Fibroblast of lung (primary cell): ENCODE results near the gene ANKS1B. TPM values are rescaled to one million over a fixed set of nuclear protein-coding genes. Genes with fewer than 3 reads are reported as not detected.

Source experiments
- DNase-seq, 2 donors: peaks; one replicate each; pipeline versions ENCODE4 v3.0.0 to v3.0.0-alpha.2; 2010; ENCODE audit warnings: low read depth in 2 of 2
- H2AFZ ChIP-seq: 2 replicates; pipeline ENCODE4 v1.5.1; 2012; ENCODE audit warnings: low read length, control low read depth, inconsistent platforms
- H3K27ac ChIP-seq: 2 replicates; pipeline ENCODE4 v1.5.1; 2011; ENCODE audit warnings: low read length, control low read depth; ENCODE audit not compliant: insufficient read depth
- H3K27me3 ChIP-seq: 2 replicates; pipeline ENCODE4 v1.5.1; 2011; ENCODE audit warnings: mild to moderate bottlenecking, low read length; ENCODE audit not compliant: control insufficient read depth, insufficient read depth
- H3K36me3 ChIP-seq: 2 replicates; pipeline ENCODE4 v1.5.1; 2011; ENCODE audit warnings: low read length; ENCODE audit not compliant: control insufficient read depth, insufficient read depth
- H3K4me1 ChIP-seq: 2 replicates; pipeline ENCODE4 v1.5.1; 2011; ENCODE audit warnings: low read length; ENCODE audit not compliant: control insufficient read depth, insufficient read depth; ENCODE audit errors: extremely low read depth
- H3K4me2 ChIP-seq: 2 replicates; pipeline ENCODE4 v1.5.1; 2011; ENCODE audit warnings: low read length, control low read depth; ENCODE audit not compliant: insufficient read depth; ENCODE audit errors: extremely low read depth
- H3K4me3 ChIP-seq, 4 experiments: fragments of 200-600 bp in 1 of 4; sonication (generic) in 1 of 4; replicated peaks in 1 of 4; 2 replicates each; pipeline ENCODE4 v1.5.1; 2011 to 2016; ENCODE audit warnings: low read length in 4 of 4, low read depth in 3 of 4, mild to moderate bottlenecking in 3 of 4, control low read depth in 2 of 4, inconsistent platforms in 1 of 4, mixed read lengths in 1 of 4; ENCODE audit not compliant: insufficient read depth in 1 of 4; ENCODE audit errors: control extremely low read depth in 1 of 4
- H3K79me2 ChIP-seq: 2 replicates; pipeline ENCODE4 v1.5.1; 2012; ENCODE audit warnings: mild to moderate bottlenecking, low read length, inconsistent platforms; ENCODE audit not compliant: control insufficient read depth, insufficient read depth
- H3K9ac ChIP-seq: 2 replicates; pipeline ENCODE4 v1.5.1; 2011; ENCODE audit warnings: mild to moderate bottlenecking, low read length, control low read depth; ENCODE audit not compliant: insufficient read depth
- H3K9me3 ChIP-seq: 2 replicates; pipeline ENCODE4 v1.5.1; 2012; ENCODE audit warnings: low read depth, low read length; ENCODE audit not compliant: control insufficient read depth, insufficient read depth
- H4K20me1 ChIP-seq: 2 replicates; pipeline ENCODE4 v1.5.1; 2011; ENCODE audit warnings: low read length; ENCODE audit not compliant: control insufficient read depth, insufficient read depth; ENCODE audit errors: extremely low read depth
- CTCF ChIP-seq, 2 donors: IDR thresholded peaks in 1 of 2; conservative IDR thresholded peaks in 1 of 2; 1 replicate in 1 of 2; 2 replicates in 1 of 2; pipeline ENCODE4 v1.5.1; 2011 to 2012; ENCODE audit warnings: low read length in 2 of 2, control low read depth in 1 of 2, inconsistent platforms in 1 of 2, low read depth in 1 of 2, mild to moderate bottlenecking in 1 of 2
- EZH2 ChIP-seq: IDR thresholded peaks from 2 replicates; pipeline ENCODE4 v1.5.1; 2012; ENCODE audit warnings: low read length, control low read depth, mild to moderate bottlenecking; ENCODE audit errors: missing control alignments
- polyA plus RNA-seq, 2 donors: library from polyadenylated mRNA; depleted of rRNA in 1 of 2; stranded (reverse) in 1 of 2; unstranded in 1 of 2; fragments of >200 nt; gene quantifications; 2 replicates each; pipeline ENCODE4 v1.2.1, GENCODE V29; 2011 to 2012; ENCODE audit warnings: missing spikeins in 1 of 2
- total RNA-seq: library from RNA; depleted of rRNA; stranded (reverse); fragments of >200 nt; gene quantifications from 2 replicates; pipeline ENCODE4 v1.2.1, GENCODE V29; 2014

Gene ANKS1B
- total and polyA plus RNA-seq, 2 donors (not counting 1 experiment from before 2014, with no cell fraction given), result 0.11 to 0.83 TPM

- no peaks in the 10 kb centered on the region for H3K79me2 ChIP-seq
- no peak overlapping the region for H2AFZ ChIP-seq
- TF ChIP-seq EZH2 (no peak), CTCF (conservative IDR thresholded peaks at IDR 0.05 in 1 of 2, IDR thresholded peaks at IDR 0.05 in 1 of 2; ENCODE audit: low read depth in 1 of 2, low read length in 2 of 2) (no peak)
- DNase-seq, result no peak
- H3K27ac ChIP-seq, result no peak overlapping the region
- no peaks in the 10 kb centered on the region for H3K27me3 ChIP-seq
- no peaks in the 10 kb centered on the region for H4K20me1 ChIP-seq
- no peaks in the 10 kb centered on the region for H3K36me3 ChIP-seq
- no peak overlapping the region for H3K4me3 ChIP-seq
- no peaks in the 10 kb centered on the region for H3K4me1 ChIP-seq
- no peaks in the 10 kb centered on the region for H3K9me3 ChIP-seq
- H3K9ac ChIP-seq, result no peak overlapping the region
- H3K4me2 ChIP-seq, result no peak overlapping the region
Observed at GRCh38 chr12:99935608-99936007, 49.1 kb downstream of the ANKS1B start.

- TF ChIP-seq CTCF (conservative IDR thresholded peaks at IDR 0.05 in 1 of 2, IDR thresholded peaks at IDR 0.05 in 1 of 2; ENCODE audit: low read depth in 1 of 2, low read length in 2 of 2), result no peak
- no peak for TF ChIP-seq EZH2
- no peak for DNase-seq
- Histone ChIP-seq H3K4me2 (no peak overlapping the region), H3K9me3 (no peaks in the 10 kb centered on the region), H3K9ac (no peak overlapping the region), H3K4me1 (no peaks in the 10 kb centered on the region), H2AFZ (no peak overlapping the region), H4K20me1 (no peaks in the 10 kb centered on the region), H3K27me3 (no peaks in the 10 kb centered on the region), H3K27ac (no peak overlapping the region), H3K4me3 (no peak overlapping the region), H3K36me3 (no peaks in the 10 kb centered on the region), H3K79me2 (no peaks in the 10 kb centered on the region)
Observed at GRCh38 chr12:99926511-99927169, 58.1 kb downstream of the ANKS1B start.

- Histone ChIP-seq H3K4me1 (no peaks in the 10 kb centered on the region), H3K79me2 (no peaks in the 10 kb centered on the region), H3K36me3 (no peaks in the 10 kb centered on the region), H3K9me3 (no peaks in the 10 kb centered on the region), H4K20me1 (no peaks in the 10 kb centered on the region), H3K27me3 (no peaks in the 10 kb centered on the region), H3K9ac (no peak overlapping the region), H3K4me3 (no peak overlapping the region), H3K27ac (no peak overlapping the region), H2AFZ (no peak overlapping the region), H3K4me2 (no peak overlapping the region)
- DNase-seq, result no peak
- TF ChIP-seq CTCF (conservative IDR thresholded peaks at IDR 0.05 in 1 of 2, IDR thresholded peaks at IDR 0.05 in 1 of 2; ENCODE audit: low read depth in 1 of 2, low read length in 2 of 2) (no peak), EZH2 (no peak)
Observed at GRCh38 chr12:99920353-99920960, 64.3 kb downstream of the ANKS1B start.
